Measurements from ENCODE around the gene TTC33. TPM values are rescaled to one million over a fixed set of nuclear protein-coding genes. Genes with fewer than 3 reads are reported as not detected.

TTC33 gene
- total and polyA plus RNA-seq, 2 of the 13 experiments (the other 11 are each of a cell fraction or from before 2014, with no cell fraction given), result 4.5 to 20.0 TPM

DNA sequence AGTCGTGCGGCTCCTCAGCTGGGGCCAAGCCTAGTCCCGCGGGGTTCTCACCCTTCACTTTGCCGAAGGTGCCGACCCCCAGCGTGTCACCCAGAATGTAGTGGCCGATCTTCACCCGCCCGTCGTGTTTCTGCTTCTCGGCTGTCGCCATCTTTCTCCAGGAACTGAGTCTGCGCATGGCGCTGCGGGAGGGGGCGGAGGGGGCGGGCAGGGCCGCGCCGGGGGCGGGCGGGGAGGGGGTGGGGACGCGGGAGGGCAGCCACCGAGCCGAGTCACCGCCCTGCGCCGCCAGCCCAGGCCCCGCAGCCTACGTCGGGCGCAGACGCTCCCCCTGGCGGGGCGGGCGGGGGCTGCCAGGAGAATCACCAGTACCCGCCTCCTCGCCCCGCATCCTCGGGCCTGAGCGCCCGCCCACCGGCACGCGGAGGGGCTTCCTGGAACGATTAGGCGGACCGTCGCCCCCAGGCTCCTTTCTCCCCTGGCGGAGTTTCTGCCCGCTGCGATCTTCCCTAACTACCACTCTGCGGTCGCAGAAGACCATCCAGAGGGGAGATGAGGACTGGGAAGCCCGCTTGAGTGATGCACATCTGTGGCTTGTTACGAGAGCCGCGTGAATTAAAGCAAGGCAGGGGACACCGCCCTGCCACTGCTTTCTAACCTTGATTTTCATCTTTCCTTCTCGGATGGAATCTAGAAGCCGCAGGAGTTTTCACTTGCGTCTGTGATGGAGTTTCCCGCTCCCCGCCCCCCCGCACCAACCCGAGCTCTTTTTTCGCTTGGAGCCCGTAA lies 42.4 kb upstream of the TTC33 start, which contains the start of gene PRKAA1 (continued):
- TF ChIP-seq, protein P1, sequence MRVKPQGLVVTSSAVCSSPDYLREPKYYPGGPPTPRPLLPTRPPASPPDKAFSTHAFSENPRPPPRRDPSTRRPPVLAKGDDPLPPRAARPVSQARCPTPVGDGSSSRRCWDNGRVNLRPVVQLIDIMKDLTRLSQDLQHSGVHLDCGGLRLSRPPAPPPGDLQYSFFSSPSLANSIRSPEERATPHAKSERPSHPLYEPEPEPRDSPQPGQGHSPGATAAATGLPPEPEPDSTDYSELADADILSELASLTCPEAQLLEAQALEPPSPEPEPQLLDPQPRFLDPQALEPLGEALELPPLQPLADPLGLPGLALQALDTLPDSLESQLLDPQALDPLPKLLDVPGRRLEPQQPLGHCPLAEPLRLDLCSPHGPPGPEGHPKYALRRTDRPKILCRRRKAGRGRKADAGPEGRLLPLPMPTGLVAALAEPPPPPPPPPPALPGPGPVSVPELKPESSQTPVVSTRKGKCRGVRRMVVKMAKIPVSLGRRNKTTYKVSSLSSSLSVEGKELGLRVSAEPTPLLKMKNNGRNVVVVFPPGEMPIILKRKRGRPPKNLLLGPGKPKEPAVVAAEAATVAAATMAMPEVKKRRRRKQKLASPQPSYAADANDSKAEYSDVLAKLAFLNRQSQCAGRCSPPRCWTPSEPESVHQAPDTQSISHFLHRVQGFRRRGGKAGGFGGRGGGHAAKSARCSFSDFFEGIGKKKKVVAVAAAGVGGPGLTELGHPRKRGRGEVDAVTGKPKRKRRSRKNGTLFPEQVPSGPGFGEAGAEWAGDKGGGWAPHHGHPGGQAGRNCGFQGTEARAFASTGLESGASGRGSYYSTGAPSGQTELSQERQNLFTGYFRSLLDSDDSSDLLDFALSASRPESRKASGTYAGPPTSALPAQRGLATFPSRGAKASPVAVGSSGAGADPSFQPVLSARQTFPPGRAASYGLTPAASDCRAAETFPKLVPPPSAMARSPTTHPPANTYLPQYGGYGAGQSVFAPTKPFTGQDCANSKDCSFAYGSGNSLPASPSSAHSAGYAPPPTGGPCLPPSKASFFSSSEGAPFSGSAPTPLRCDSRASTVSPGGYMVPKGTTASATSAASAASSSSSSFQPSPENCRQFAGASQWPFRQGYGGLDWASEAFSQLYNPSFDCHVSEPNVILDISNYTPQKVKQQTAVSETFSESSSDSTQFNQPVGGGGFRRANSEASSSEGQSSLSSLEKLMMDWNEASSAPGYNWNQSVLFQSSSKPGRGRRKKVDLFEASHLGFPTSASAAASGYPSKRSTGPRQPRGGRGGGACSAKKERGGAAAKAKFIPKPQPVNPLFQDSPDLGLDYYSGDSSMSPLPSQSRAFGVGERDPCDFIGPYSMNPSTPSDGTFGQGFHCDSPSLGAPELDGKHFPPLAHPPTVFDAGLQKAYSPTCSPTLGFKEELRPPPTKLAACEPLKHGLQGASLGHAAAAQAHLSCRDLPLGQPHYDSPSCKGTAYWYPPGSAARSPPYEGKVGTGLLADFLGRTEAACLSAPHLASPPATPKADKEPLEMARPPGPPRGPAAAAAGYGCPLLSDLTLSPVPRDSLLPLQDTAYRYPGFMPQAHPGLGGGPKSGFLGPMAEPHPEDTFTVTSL (CRISPR knock-in tag; IDR thresholded peaks at IDR 0.05; ENCODE audit: borderline replicate concordance), result peak; percentile 43; the same call in 1 of the 2 replicates
- TF ChIP-seq ZNF468 (CRISPR knock-in tag; IDR thresholded peaks at IDR 0.05), result no peak
- peak; percentile 84 to 92 for TF ChIP-seq HMGXB4 (CRISPR knock-in tag; IDR thresholded peaks at IDR 0.05; ENCODE audit: borderline replicate concordance in 1 of 2, low read depth in 1 of 2)
- no peak for TF ChIP-seq SP140L (CRISPR knock-in tag; IDR thresholded peaks at IDR 0.05; ENCODE audit: borderline replicate concordance)
- no peak for TF ChIP-seq ZNF512 (CRISPR knock-in tag; IDR thresholded peaks at IDR 0.05)
- peak; percentile 59; the same call in 1 of the 2 replicates for TF ChIP-seq DMAP1 (CRISPR knock-in tag; IDR thresholded peaks at IDR 0.05)
- TF ChIP-seq ARID2 (CRISPR knock-in tag; IDR thresholded peaks at IDR 0.05; ENCODE audit: borderline replicate concordance), result no peak
- peak; percentile 69 for TF ChIP-seq PHF8 (CRISPR knock-in tag; IDR thresholded peaks at IDR 0.05)
- peak; percentile 74 for TF ChIP-seq ZFX (CRISPR knock-in tag; IDR thresholded peaks at IDR 0.05; ENCODE audit: low read depth)
- TF ChIP-seq IKZF1 (IDR thresholded peaks at IDR 0.05), result no peak
- 0 out of 2 replicates have a peak, but pooled peaks have one; percentile 15 for TF ChIP-seq CREM (IDR thresholded peaks at IDR 0.05)
- TF ChIP-seq CREM (CRISPR knock-in tag; IDR thresholded peaks at IDR 0.05), result no peak
- TF ChIP-seq, protein P2, sequence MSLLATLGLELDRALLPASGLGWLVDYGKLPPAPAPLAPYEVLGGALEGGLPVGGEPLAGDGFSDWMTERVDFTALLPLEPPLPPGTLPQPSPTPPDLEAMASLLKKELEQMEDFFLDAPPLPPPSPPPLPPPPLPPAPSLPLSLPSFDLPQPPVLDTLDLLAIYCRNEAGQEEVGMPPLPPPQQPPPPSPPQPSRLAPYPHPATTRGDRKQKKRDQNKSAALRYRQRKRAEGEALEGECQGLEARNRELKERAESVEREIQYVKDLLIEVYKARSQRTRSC (CRISPR knock-in tag; IDR thresholded peaks at IDR 0.05; ENCODE audit: low read depth), result no peak
- 0 out of 2 replicates have a peak, but pooled peaks have one; percentile 38 for TF ChIP-seq CBX5 (CRISPR knock-in tag; IDR thresholded peaks at IDR 0.05; ENCODE audit: borderline replicate concordance)
- peak; percentile 83 for TF ChIP-seq ZNF350 (CRISPR knock-in tag; IDR thresholded peaks at IDR 0.05; ENCODE audit: borderline replicate concordance, low read depth)
- TF ChIP-seq HNRNPK (IDR thresholded peaks at IDR 0.05; ENCODE audit: low read depth, low read length, poor library complexity, severe bottlenecking), result peak; percentile 6
- peak; percentile 53; the same call in 1 of the 2 replicates for TF ChIP-seq ZSCAN21 (CRISPR knock-in tag; IDR thresholded peaks at IDR 0.05; ENCODE audit: borderline replicate concordance)
- peak; percentile 17 for TF ChIP-seq SKI (IDR thresholded peaks at IDR 0.05; ENCODE audit: partially characterized antibody)
- TF ChIP-seq ZFY (CRISPR knock-in tag; IDR thresholded peaks at IDR 0.05), result peak; percentile 62
